ENCODE results near the gene CRHR2. TPM values are rescaled to one million over a fixed set of nuclear protein-coding genes. Genes with fewer than 3 reads are reported as not detected.

CRHR2 gene
- total RNA-seq, 5 donors from 2014 or later (not counting 1 experiment from before 2014, with no cell fraction given): 0.09 TPM; not detected in 4

GRCh38 chr7:30703756-30704155 is 21.5 kb upstream of the CRHR2 start:
- Mint-ChIP-seq H3K4me3 (no peak overlapping the region), H3K27ac (no peak overlapping the region), H3K36me3 (no peaks in the 10 kb centered on the region), H3K4me1 (peaks cover 0 to 7% (median 5%) of the 10 kb centered on the region in 3 donors), H3K27me3 (peaks cover 0 to 3% of the 10 kb centered on the region in 2 donors), H3K9me3 (no peaks in the 10 kb centered on the region)
- Histone ChIP-seq H3K27ac (ENCODE audit: low read length) (no peak overlapping the region), H3K36me3 (ENCODE audit: control insufficient read depth in 2 of 2, extremely low read depth in 1 of 2, insufficient read depth in 1 of 2, low read length in 1 of 2) (no peaks in the 10 kb centered on the region), H3K4me3 (ENCODE audit: control insufficient read depth in 1 of 2, extremely low read depth in 1 of 2, low read length in 1 of 2) (no peak overlapping the region), H3K9me3 (no peaks in the 10 kb centered on the region), H3K4me1 (ENCODE audit: control insufficient read depth in 1 of 2, extremely low read depth in 1 of 2, insufficient read depth in 2 of 2, low read length in 2 of 2) (no peaks in the 10 kb centered on the region), H3K27me3 (replicated peaks in 1 of 2; ENCODE audit: control insufficient read depth in 2 of 2, extremely low read depth in 1 of 2, insufficient read depth in 2 of 2, low read length in 1 of 2) (peaks cover 0 to 11% of the 10 kb centered on the region in 2 experiments)
- 49% methylated on average over 2 of the region's 4 CpGs for WGBS (ENCODE audit: insufficient coverage)
- DNase-seq: no peak
- POLR2A ChIA-PET: no interaction called here
- no peak for ATAC-seq (replicated peaks in 1 of 4)
- CTCF ChIA-PET: interaction anchor here (0.9 to 5.7 kb wide), 5 partner anchors 31 to 41 kb away, joined by 3 to 41 read pairs (median 4); no protein-coding TSS in a partner anchor

- POLR2A ChIA-PET: no interaction called here
- WGBS (ENCODE audit: insufficient coverage): 100% methylated on average over 1 of the region's 1 CpG
- H3K27me3 Mint-ChIP-seq: peaks cover 0 to 3% of the 10 kb centered on the region in 2 donors
- ATAC-seq (replicated peaks in 1 of 4) (peak; percentile 54 to 70 (median 64)), DNase-seq (peak in 24 of 35 experiments; percentile 5 to 64 (median 26))
- peaks cover 3 to 18% (median 16%) of the 10 kb centered on the region in 3 donors for H3K4me1 Mint-ChIP-seq
- no peaks in the 10 kb centered on the region for H3K36me3 Mint-ChIP-seq
- Histone ChIP-seq H3K36me3 (ENCODE audit: control insufficient read depth in 2 of 2, extremely low read depth in 1 of 2, insufficient read depth in 1 of 2, low read length in 1 of 2) (no peaks in the 10 kb centered on the region), H3K27me3 (replicated peaks in 1 of 2; ENCODE audit: control insufficient read depth in 2 of 2, extremely low read depth in 1 of 2, insufficient read depth in 2 of 2, low read length in 1 of 2) (peaks cover 0 to 11% of the 10 kb centered on the region in 2 experiments), H3K4me1 (ENCODE audit: control insufficient read depth in 1 of 2, extremely low read depth in 1 of 2, insufficient read depth in 2 of 2, low read length in 2 of 2) (peaks cover 0 to 13% of the 10 kb centered on the region in 2 experiments), H3K4me3 (ENCODE audit: control insufficient read depth in 1 of 2, extremely low read depth in 1 of 2, low read length in 1 of 2) (no peak overlapping the region), H3K27ac (ENCODE audit: low read length) (no peak overlapping the region), H3K9me3 (no peaks in the 10 kb centered on the region)
- no peak overlapping the region for H3K4me3 Mint-ChIP-seq
- no peak overlapping the region for H3K27ac Mint-ChIP-seq
- CTCF ChIA-PET: interaction anchor here (1.2 to 5.7 kb wide), 4 partner anchors 24 to 38 kb away, joined by 3 to 41 read pairs (median 6); no protein-coding TSS in a partner anchor
- H3K9me3 Mint-ChIP-seq: no peaks in the 10 kb centered on the region
Observed at GRCh38 chr7:30702200-30702599, 19.9 kb upstream of the CRHR2 start.

- no peak overlapping the region for H3K27ac ChIP-seq (ENCODE audit: low read length)
- no peaks in the 10 kb centered on the region for H3K9me3 Mint-ChIP-seq
- H3K9me3 ChIP-seq: no peaks in the 10 kb centered on the region
- peaks cover 0 to 11% of the 10 kb centered on the region in 2 experiments for H3K27me3 ChIP-seq (replicated peaks in 1 of 2; ENCODE audit: control insufficient read depth in 2 of 2, extremely low read depth in 1 of 2, insufficient read depth in 2 of 2, low read length in 1 of 2)
- no peaks in the 10 kb centered on the region for H3K36me3 ChIP-seq (ENCODE audit: control insufficient read depth in 2 of 2, extremely low read depth in 1 of 2, insufficient read depth in 1 of 2, low read length in 1 of 2)
- no peak overlapping the region for H3K4me3 ChIP-seq (ENCODE audit: control insufficient read depth in 1 of 2, extremely low read depth in 1 of 2, low read length in 1 of 2)
- no peak overlapping the region for H3K4me3 Mint-ChIP-seq
- POLR2A ChIA-PET: no interaction called here
- H3K36me3 Mint-ChIP-seq: no peaks in the 10 kb centered on the region
- CTCF ChIA-PET: interaction anchor here (0.9 to 5.7 kb wide), 3 partner anchors 26 to 39 kb away, joined by 4 to 41 read pairs (median 9); no protein-coding TSS in a partner anchor
- H3K27ac Mint-ChIP-seq: no peak overlapping the region
- H3K4me1 ChIP-seq (ENCODE audit: control insufficient read depth in 1 of 2, extremely low read depth in 1 of 2, insufficient read depth in 2 of 2, low read length in 2 of 2): peaks cover 0 to 14% of the 10 kb centered on the region in 2 experiments
- no peak for DNase-seq
- no peak for ATAC-seq (replicated peaks in 1 of 4)
- WGBS (ENCODE audit: insufficient coverage): 83% methylated on average over 3 of the region's 3 CpGs
- H3K27me3 Mint-ChIP-seq: peaks cover 0 to under 1% of the 10 kb centered on the region in 2 donors
- H3K4me1 Mint-ChIP-seq: peaks cover 3 to 20% (median 14%) of the 10 kb centered on the region in 3 donors
Observed at GRCh38 chr7:30700941-30701340, 18.7 kb upstream of the CRHR2 start.

GRCh38 chr7:30699706-30700495 is 17.6 kb upstream of the CRHR2 start:
- ChIA-PET POLR2A (interaction anchor here in 1 of 2 donors (0.6 kb wide), 1 partner anchor 8 kb away, joined by 3 read pairs; no protein-coding TSS in a partner anchor), CTCF (interaction anchor here in 1 of 2 donors (5.7 kb wide), 1 partner anchor 40 kb away, joined by 41 read pairs; no protein-coding TSS in a partner anchor)
- H3K27ac Mint-ChIP-seq: no peak overlapping the region
- H3K4me3 Mint-ChIP-seq: no peak overlapping the region
- ATAC-seq (replicated peaks in 1 of 4) (no peak), DNase-seq (no peak)
- peaks cover 3 to 20% (median 13%) of the 10 kb centered on the region in 3 donors for H3K4me1 Mint-ChIP-seq
- Histone ChIP-seq H3K4me1 (ENCODE audit: control insufficient read depth in 1 of 2, extremely low read depth in 1 of 2, insufficient read depth in 2 of 2, low read length in 2 of 2) (peaks cover 0 to 14% of the 10 kb centered on the region in 2 experiments), H3K36me3 (ENCODE audit: control insufficient read depth in 2 of 2, extremely low read depth in 1 of 2, insufficient read depth in 1 of 2, low read length in 1 of 2) (no peaks in the 10 kb centered on the region), H3K4me3 (ENCODE audit: control insufficient read depth in 1 of 2, extremely low read depth in 1 of 2, low read length in 1 of 2) (no peak overlapping the region), H3K27ac (ENCODE audit: low read length) (no peak overlapping the region), H3K9me3 (no peaks in the 10 kb centered on the region), H3K27me3 (replicated peaks in 1 of 2; ENCODE audit: control insufficient read depth in 2 of 2, extremely low read depth in 1 of 2, insufficient read depth in 2 of 2, low read length in 1 of 2) (peaks cover 0 to 8% of the 10 kb centered on the region in 2 experiments)
- H3K36me3 Mint-ChIP-seq: no peaks in the 10 kb centered on the region
- H3K27me3 Mint-ChIP-seq: no peaks in the 10 kb centered on the region
- no peaks in the 10 kb centered on the region for H3K9me3 Mint-ChIP-seq
- 75% methylated on average over 12 of the region's 17 CpGs for whole genome bisulfite sequencing (ENCODE audit: insufficient coverage)

GRCh38 chr7:30698481-30698880 is 16.2 kb upstream of the CRHR2 start:
- 89% methylated on average over 2 of the region's 4 CpGs for WGBS (ENCODE audit: insufficient coverage)
- DNase-seq (no peak), ATAC-seq (replicated peaks in 1 of 4) (no peak)
- peaks cover 0 to 12% of the 10 kb centered on the region in 2 experiments for H3K27me3 ChIP-seq (replicated peaks in 1 of 2; ENCODE audit: control insufficient read depth in 2 of 2, extremely low read depth in 1 of 2, insufficient read depth in 2 of 2, low read length in 1 of 2)
- H3K4me1 ChIP-seq (ENCODE audit: control insufficient read depth in 1 of 2, extremely low read depth in 1 of 2, insufficient read depth in 2 of 2, low read length in 2 of 2): peaks cover 0 to 14% of the 10 kb centered on the region in 2 experiments
- Mint-ChIP-seq H3K27me3 (no peaks in the 10 kb centered on the region), H3K4me1 (peaks cover 3 to 20% (median 13%) of the 10 kb centered on the region in 3 donors), H3K9me3 (no peaks in the 10 kb centered on the region), H3K27ac (no peak overlapping the region), H3K36me3 (no peaks in the 10 kb centered on the region), H3K4me3 (no peak overlapping the region)
- no peaks in the 10 kb centered on the region for H3K36me3 ChIP-seq (ENCODE audit: control insufficient read depth in 2 of 2, extremely low read depth in 1 of 2, insufficient read depth in 1 of 2, low read length in 1 of 2)
- POLR2A ChIA-PET: interaction anchor here in 1 of 2 donors (0.6 kb wide), 1 partner anchor 40 kb away, joined by 3 read pairs; no protein-coding TSS in a partner anchor
- no peaks in the 10 kb centered on the region for H3K9me3 ChIP-seq
- H3K4me3 ChIP-seq (ENCODE audit: control insufficient read depth in 1 of 2, extremely low read depth in 1 of 2, low read length in 1 of 2): no peak overlapping the region
- CTCF ChIA-PET: interaction anchor here in 1 of 2 donors (1.8 kb wide), 1 partner anchor 39 kb away, joined by 4 read pairs; no protein-coding TSS in a partner anchor
- no peak overlapping the region for H3K27ac ChIP-seq (ENCODE audit: low read length)

GRCh38 chr7:30697719-30698460 is 15.6 kb upstream of the CRHR2 start:
- H3K27ac ChIP-seq (ENCODE audit: low read length): no peak overlapping the region
- no peak for ATAC-seq (replicated peaks in 1 of 4)
- Mint-ChIP-seq H3K4me1 (peaks cover 3 to 20% (median 13%) of the 10 kb centered on the region in 3 donors), H3K4me3 (no peak overlapping the region), H3K9me3 (no peaks in the 10 kb centered on the region), H3K27ac (peak overlapping the region; percentile 30 to 41), H3K36me3 (no peaks in the 10 kb centered on the region), H3K27me3 (no peaks in the 10 kb centered on the region)
- DNase-seq: no peak
- H3K4me3 ChIP-seq (ENCODE audit: control insufficient read depth in 1 of 2, extremely low read depth in 1 of 2, low read length in 1 of 2): no peak overlapping the region
- 75% methylated on average over 14 of the region's 15 CpGs for WGBS (ENCODE audit: insufficient coverage)
- CTCF ChIA-PET: interaction anchor here in 1 of 2 donors (0.5 to 1.8 kb wide), 2 partner anchors 40 to 48 kb away, joined by 4 to 6 read pairs; no protein-coding TSS in a partner anchor
- no peaks in the 10 kb centered on the region for H3K9me3 ChIP-seq
- H3K27me3 ChIP-seq (replicated peaks in 1 of 2; ENCODE audit: control insufficient read depth in 2 of 2, extremely low read depth in 1 of 2, insufficient read depth in 2 of 2, low read length in 1 of 2): peaks cover 0 to 12% of the 10 kb centered on the region in 2 experiments
- H3K4me1 ChIP-seq (ENCODE audit: control insufficient read depth in 1 of 2, extremely low read depth in 1 of 2, insufficient read depth in 2 of 2, low read length in 2 of 2): peaks cover 0 to 14% of the 10 kb centered on the region in 2 experiments
- POLR2A ChIA-PET: interaction anchor here in 1 of 2 donors (0.6 kb wide), 1 partner anchor 40 kb away, joined by 3 read pairs; no protein-coding TSS in a partner anchor
- H3K36me3 ChIP-seq (ENCODE audit: control insufficient read depth in 2 of 2, extremely low read depth in 1 of 2, insufficient read depth in 1 of 2, low read length in 1 of 2): no peaks in the 10 kb centered on the region

Data from T-cell (primary cell).